Dermis blood vessel endothelial cell (primary cell): ENCODE results near the gene KCNJ13. TPM values are rescaled to one million over a fixed set of nuclear protein-coding genes. Genes with fewer than 3 reads are reported as not detected.

Experiments used
- DNase-seq: peaks from one replicate; pipeline ENCODE4 v3.0.0; 2010
- total RNA-seq: library from RNA; depleted of rRNA; stranded (reverse); fragments of >200 nt; gene quantifications from 2 replicates; pipeline ENCODE4 v1.2.3, GENCODE V29; 2014

The KCNJ13 gene
- not detected in 2 replicates for total RNA-seq

DNA sequence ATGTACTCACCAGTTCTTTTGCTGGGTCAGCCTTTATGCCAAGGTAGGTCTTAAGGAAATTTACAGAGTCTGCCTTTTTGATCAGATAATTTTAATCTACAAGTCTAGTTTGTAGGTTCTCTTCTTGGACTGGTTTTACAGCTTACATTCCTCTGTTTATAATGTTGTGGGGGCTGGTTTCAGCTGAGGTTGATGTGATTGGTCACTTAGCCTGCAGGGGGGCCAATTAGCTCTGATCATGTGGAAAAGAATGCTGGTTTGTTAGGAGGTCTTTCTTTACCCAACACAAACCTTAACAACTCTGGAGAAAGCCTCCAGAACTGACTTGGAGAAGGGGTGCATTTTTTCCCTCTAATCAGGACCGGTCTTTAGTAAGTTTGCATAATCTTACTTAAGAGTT is at the start of gene KCNJ13:
KCNJ13 (minus strand) TSS at position 131 of the 400 bp plus-strand sequence. CDS start 5,203 bp downstream, outside the sequence.
- no peak for DNase-seq

DNA sequence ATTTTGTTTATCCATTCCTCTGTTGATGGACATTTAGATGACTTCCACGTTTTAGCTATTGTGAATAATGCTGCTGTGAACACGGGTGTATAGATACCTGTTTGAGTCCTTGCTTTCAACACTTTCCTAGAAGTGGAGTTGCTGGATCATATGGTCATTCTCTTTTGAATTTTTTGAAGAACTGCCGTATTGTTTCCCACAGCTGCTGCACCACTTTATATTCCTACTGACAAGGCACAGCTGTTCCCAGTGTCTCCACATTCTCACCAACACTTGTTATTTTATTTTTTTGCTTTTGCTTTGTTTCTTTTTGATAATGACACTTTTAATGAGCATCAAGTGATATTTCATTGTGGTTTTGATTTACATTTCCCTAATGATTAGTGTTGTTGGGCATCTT is 41.4 kb upstream of the KCNJ13 start:
- no peak for DNase-seq

DNA sequence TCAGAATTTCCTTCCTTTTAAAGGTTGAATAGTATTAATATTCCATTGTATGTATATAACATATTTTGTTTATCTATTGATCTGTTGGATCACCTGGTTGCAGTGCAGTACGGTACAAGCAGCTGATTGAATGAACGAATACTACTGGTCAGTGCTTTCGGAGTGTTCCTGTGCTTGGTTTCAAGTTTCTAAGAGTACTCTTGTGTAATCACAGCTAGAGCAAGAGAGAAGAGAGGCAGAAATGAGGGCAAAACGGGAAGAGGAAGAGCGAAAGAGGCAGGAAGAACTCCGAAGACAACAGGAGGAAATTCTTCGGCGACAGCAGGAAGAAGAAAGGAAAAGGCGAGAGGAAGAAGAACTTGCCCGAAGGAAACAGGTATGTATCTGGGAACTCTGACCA is 40.3 kb upstream of the KCNJ13 start:
- no peak for DNase-seq

DNA sequence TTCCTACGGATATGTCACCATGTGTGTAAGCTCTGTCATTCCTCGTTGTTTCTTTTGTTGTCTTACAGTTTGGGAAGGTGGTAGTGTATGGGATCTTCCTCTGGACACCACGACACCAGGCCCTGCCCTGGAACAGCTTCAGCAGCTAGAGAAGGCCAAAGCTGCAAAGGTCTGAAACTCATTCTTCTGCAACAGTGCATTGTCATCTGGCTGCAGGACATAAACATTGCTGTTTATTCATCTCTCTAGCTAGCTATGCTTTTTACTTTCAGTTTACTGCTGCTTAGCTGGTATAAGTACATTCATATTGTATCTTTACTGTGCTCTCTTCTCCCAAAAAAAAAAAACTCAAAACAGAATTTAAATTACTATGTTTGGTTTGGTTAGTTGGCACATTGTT is 39.2 kb upstream of the KCNJ13 start:
- no peak for DNase-seq

DNA sequence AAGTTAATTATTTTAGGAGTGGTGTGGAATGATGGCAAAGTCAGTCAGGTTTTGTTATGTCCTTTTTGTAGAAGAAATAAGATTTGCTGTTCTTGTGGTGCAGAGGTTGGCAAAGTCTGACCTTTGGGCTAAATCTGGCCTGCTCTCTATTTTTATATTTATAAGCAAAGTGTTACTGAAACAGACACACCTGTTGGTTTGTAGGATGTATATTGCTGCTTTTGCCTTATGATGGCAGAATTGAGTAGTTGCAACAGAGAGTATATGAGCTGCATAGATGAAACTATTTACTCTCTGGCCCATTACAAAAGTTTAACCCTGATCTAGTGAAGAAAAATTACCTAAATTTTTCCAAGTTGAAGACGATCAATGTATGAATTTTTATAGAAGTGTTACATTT is 34.1 kb upstream of the KCNJ13 start:
- no peak for DNase-seq

DNA sequence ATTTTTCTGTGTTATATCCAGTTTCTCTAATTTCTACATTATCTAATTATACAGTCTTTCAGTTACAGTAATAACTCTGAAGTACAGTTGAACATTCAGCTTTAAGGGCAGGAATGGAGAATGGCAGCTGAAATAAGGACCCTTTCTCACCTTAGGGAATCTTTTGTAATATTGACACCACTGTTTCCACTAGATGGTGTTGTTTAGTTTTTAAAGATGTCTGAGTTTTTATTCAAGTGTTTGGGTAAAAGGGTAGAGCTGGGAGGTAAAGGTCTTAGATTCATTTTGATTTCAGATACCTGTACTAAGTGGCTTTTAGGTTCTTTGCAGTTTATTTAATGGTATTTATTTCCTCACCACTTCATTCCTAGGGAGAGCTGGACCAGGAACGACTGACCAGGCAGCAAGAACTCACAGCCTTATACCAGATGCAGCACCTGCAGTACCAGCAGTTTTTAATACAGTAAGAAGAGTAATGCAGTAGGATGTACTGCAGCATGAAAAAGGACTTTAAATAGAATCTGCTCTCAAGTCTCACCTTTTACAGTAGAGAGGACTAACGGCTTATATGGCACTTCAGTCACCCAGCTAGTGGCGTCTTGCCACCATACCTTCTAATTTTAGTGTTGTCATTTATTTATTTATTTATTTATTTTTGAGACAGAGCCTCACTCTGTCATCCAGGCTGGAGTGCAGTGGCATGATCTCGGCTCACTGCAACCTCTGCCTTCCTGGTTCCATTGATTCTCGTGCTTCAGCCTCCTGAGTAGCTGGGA is 33.2 kb upstream of the KCNJ13 start:
- DNase-seq, result peak; percentile 20

DNA sequence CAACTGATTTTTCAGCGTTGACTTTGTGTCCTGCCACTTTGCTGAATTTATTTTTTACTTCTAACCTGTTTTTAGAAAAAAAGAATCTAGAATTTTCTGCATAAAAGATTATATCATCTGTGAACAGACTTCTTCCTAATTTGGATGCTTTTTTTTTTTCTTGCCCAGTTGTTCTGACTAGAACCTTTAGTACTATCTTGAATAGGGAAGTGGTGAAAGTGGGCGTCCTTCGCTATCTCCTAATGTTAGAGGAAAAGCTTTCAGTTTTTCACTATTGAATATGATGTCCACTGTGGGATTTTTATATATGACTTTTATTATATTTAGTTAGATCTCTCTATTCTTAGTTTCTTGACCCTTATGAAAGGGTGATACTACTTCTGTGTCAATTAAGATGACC is 25.7 kb upstream of the KCNJ13 start:
- no peak for DNase-seq

DNA sequence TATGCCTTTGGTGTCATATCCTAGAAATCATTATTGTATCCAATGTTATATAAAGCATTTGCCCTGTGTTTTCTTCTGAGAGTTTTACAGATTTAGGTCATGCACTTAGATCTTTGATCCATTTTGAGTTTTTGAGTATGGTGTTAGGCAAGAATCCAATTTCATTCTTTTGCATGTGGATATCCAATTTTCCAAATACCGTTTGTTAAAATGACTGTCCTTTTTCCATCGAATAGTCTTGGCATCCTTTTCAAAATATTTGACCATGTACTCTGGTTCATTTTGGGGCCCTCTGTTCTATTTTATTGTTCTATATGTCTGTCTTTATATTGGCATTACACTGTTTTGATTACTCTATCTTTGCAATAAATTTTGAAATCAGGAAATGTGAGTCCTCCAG is 23.8 kb upstream of the KCNJ13 start:
- no peak for DNase-seq

DNA sequence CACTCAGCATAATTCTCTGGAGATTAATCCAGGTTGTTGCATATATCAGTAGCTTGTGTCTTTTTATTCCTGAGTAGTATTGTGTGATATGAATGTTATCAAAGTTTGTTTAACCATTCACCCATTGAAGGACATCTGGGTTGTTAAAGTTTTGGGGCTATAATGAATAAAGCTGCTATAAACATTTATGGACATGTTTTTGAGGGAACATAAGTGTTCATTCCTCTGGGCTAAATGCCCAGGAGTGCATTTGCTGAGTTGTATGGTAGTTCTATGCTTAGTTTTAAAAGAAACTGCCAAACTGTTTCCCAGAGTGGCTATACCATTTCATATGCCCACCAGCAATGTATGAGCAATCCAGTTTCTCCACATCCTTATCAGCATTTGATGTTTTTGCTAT is 21.8 kb upstream of the KCNJ13 start:
- DNase-seq, result no peak

DNA sequence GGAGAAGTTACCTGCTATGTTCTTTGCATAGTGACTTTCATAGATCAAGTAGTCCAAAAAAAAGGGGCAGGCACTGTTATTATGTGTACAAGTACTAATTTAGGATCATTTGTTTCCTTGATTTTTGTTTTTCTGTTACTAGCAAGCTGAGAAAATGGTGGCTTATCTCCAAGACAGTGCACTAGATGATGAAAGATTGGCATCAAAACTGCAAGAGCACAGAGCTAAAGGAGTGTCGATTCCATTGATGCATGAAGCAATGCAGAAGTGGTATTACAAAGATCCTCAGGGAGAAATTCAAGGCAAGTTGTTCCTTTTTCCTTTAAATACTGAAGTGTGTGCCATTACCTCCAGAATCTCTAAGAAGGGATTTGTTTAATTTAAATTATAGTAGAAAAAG is 19.6 kb upstream of the KCNJ13 start:
- DNase-seq, result no peak

DNA sequence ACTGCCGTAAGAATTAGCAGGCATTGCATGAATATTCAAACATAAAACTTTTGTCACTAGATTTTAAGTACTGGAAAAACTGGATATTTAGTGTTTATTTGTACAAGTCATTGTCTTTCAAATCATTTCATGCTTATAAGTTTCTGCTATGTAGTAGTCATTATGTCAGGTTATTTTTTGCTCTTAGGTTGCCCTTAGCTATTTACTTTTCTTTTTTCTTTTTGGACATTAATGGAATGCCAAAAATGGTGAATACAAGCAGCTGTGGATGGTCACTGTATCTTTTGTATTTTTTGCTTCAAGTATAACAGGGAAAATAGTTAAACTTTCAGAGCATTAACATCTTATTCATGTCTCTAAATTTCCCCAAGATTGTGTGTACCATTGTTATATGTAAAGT is 18.6 kb upstream of the KCNJ13 start:
- DNase-seq, result no peak

DNA sequence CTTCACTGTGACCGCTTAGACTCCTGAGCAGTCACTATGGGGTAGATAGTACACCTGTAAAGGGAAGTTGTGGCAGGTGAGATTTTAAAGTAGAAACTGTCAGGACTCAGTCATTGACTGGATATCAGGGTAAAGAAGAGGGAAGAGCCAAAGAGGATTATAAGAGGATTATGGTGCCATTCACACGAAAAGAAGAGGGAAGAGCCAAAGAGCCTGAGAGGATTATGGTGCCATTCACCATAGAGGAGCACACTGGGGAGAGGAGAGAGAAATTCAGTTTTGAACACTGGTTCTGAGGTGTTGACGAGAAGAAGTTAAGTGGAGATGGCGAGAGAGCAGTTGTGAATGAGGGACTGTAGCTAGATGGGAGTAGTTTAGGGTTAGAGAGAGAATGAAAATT is 16.9 kb upstream of the KCNJ13 start:
- DNase-seq, result no peak

DNA sequence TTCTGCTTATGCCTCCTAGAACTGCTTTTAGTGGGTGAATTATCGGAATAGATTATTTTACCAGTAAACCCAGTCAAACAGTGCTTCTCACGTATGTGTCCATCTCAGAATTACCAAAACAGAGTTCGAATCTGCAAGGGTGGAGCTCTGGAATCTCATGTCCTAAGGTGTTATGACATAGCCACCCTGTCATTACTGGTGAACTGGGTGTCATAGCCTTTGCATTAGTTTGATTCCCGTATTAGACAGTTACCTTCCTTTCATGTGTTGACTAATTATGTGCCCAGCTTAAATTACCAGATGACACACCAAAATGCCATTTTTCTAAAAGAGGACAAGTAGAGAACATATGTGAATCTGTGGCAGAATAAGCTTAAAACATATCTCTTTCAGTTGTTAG is 15.2 kb upstream of the KCNJ13 start:
- DNase-seq, result no peak

DNA sequence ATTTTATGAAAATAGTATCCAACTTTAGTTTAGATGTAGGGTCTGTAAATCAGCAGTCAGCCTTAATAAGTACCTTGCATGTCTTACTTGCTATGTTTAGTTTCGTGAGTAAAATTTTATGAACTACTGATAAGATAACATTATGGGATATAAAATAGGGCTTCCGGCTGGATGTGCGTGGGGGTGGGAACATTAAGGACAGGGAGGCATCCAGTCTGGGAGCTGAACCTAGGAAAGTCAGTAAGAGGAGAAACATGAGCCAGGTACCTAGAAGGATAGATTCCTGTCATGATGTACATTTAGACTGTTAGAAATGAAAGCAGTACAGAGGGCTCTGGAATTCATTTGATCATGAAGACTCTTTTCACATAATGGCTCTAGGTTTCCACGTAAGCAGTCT is 12.7 kb upstream of the KCNJ13 start:
- DNase-seq, result no peak

DNA sequence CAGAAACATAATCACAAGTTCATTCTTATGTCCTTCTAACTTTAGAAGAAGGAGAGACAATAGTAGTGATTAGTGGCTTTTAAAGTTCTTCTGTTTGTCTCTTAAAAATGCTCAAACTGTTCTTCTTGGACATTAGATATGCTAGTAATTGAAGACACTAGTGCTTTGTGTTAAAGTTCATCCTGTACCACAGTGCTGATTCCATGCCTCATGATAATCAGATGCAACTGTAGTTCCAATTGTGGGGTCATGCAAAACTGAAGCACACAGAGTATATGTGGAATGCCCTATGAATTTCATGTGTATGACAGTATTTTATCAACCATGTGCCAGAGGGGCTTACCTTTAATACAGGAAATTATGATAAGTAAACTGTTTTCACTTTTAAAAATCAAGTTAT is 11.4 kb upstream of the KCNJ13 start:
- DNase-seq, result no peak

DNA sequence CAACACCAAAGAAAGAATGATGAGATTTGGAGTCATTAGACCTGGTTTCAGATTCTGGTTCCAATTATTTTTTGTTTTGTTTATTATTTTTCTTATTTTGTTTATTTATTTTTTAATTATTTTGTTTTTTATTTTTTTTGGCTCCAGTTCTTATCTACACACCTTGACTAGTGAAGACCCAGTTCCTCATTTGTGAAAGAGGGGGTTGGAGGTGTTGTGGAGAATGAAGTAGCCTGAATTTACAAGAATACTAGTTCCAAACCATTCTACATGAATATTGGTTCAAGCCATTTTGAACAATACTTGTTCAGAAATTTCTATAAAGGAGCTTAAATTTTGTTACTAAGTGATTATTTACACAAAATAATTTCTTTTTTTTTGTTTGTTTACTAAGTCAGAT is 6.9 kb upstream of the KCNJ13 start:
- no peak for DNase-seq

DNA sequence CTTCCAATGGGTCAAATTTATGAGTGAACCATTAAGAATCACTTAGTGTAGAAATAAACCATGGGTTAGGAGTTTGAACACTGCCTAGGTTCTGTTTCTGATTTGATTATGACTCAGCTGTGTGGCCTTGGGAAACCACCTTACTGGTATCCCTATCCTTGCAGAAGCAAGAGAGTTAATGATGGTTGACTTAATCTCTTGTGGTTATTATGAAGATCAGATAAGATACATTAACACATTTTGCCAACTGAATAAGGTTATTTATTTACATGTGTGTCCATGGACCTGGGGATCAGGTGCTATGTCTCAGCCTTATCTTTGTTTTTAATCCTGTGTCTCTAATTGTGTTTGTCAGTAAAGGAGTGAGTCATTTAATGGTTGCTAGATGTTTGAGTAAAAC is 5.4 kb upstream of the KCNJ13 start:
- peak; percentile 26 for DNase-seq

DNA sequence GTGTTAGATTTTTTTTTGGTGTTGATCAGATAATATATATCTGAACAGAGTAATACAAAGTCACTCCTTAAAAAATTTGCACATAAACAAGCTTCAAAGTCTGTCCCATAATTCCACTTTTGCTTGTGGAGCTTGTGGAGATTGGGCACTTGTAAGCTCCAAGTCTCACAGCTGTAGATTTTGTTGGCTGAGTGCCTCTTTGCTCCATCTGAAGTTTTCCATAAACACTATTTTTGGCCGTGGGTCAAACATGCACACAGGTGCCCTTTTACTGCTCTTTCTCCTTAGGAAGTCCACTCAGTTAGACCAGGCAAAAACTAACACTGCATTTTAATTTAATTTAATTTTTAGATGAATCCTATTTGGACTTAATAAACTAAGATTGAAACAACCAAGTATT is 3.6 kb upstream of the KCNJ13 start:
- DNase-seq, result peak; percentile 57

DNA sequence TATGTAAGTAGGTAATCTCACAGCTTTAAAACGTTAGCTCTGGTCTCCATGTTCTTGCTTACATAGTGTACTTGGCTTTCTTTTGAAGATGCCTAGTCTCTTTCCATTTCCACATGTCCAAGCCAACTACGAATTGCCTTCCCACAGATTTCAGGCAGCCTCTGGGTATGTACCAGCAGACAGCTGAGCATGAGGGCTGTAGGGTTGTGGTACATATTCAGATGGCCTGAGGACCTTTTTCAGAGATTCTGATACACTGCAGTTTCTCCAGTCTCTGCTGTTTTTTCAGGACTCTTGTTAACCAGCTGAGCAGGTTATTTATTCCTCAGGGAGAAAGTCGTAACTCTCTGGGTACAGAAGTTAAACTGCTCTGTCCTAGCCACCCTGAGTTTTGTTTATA is 3.1 kb upstream of the KCNJ13 start:
- no peak for DNase-seq

DNA sequence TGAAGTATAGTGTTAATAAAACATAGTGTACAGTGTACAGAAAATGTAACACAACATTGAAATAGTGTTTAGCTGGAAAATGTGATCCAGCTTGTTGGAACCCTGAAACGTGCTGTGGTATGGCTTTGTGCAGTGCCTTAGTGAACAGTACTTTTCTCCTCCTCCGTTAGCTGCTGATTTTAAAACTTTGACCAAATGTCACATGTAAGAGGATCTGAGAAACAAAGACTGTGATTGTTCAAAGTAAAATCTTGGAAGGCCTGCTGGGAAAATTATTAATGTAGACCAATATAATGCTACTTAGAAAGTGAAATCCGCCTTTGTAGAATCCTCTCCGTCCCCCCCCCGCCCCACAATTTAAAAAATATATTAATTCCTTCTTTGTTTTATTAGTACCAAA is 911 bp upstream of the KCNJ13 start:
- DNase-seq, result no peak

DNA sequence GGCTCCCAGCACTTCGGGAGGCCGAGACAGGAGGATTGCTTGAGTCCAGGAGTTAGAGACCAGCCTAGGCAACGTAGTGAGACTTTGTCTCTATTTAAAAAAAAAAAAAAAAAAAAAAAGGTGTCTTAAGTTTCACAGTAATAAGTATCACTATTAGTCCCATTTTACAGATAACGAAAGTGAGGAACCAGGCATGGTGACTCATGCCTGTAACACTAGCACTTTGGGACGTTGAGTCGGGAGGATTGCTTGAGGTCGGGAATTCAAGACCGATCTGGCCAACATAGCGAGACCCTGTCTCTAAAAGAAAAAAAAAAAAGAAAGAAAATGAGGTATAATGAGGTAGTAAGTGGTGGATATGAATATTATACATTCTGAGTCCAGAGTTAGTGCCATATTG is 2.5 kb downstream of the KCNJ13 start:
- DNase-seq, result no peak

DNA sequence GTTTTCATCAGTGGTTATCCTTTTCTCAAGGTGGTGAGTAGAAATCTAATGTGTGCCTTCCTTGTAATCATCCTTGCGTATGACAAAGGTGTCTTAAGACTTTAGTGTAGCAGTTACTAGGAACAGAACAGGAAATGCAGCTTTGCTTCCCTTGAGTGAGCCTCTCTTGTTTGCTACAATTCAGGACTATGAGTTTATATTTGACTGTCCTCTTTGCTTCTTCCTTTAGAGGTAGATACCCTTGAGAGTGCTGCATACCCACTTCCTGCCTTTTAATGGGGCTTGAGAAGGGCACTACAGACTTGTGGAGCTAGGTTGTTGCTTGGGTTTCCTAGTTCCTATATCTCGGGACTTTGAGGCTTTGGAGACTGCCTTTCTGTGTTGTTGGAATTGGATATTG is 3.8 kb downstream of the KCNJ13 start:
- DNase-seq, result no peak

DNA sequence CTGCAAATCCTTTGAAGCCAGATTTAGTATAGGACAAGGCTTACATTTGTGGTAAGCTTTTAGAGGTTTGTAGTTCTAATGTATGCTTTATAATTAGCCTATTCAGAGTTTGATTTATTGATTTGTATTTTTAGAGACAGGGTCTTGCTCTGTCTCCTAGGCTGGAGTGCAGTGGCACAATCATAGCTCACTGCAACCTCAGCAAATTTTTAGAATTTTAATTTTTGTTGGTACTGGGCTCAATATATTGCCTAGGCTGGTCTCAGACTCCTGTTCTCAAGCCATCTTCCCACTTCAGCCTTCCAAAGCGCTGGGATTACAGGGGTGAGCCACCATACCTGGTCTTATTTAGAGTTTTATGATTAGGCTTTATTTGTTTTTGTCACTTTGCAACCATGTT is 4.5 kb downstream of the KCNJ13 start:
- DNase-seq, result no peak

DNA sequence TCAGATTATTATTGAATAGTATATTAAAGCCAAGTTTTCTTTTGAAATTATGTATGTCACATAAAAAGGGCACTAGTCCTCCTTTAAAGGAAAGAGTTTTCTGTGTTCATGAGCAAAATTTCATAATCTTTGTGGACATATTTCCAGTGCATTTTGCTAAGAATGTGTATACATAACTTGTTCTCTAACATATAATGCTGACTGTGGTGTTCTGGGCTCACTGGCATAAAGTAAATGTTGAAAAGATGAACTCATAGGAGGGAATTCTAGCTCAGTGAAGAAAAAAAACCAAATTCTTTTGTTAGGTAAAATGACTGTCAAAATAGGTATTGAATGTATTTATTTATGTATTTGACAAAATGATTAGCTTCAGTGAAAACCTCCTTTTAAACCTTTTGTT is 6.2 kb downstream of the KCNJ13 start:
- no peak for DNase-seq

DNA sequence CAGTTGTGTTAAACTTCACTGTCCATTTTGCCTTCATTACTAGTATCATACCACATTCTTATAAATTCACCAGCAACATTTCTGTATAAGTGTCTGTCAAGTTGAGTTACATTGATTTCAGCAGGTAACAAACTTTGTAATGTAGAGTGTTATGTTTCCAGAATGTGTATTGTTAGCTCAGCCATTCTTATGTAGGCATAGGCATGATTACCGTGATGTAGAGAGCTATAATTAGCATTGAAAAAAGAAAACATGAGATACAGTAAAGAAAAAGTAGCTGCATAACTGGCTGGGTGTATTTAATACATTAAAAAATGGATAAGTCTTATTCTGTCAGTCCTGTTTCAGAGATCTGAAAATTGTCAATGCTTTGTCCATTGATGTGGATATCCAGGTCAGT is 8.5 kb downstream of the KCNJ13 start:
- no peak for DNase-seq
